HCT116 (cell line): ENCODE measurements around the gene PRICKLE2.

Experiments
- CBX3 ChIP-seq: IDR thresholded peaks from 2 replicates; pipeline ENCODE4 v1.6.1; 2012; ENCODE audit warnings: low read depth
- CTCF ChIP-seq, 3 experiments: fragments of 200-600 bp in 1 of 3; sonication (generic) in 1 of 3; IDR thresholded peaks in 2 of 3; conservative IDR thresholded peaks in 1 of 3; 2 replicates each; pipeline ENCODE4 v1.5.1; 2012 to 2017; ENCODE audit warnings: low read depth in 2 of 3, low read length in 2 of 3, antibody characterized with exemption in 1 of 3, borderline replicate concordance in 1 of 3, control low read depth in 1 of 3, mild to moderate bottlenecking in 1 of 3, mixed read lengths in 1 of 3, mixed run types in 1 of 3, moderate library complexity in 1 of 3; ENCODE audit not compliant: insufficient read depth in 1 of 3
- ELF1 ChIP-seq: IDR thresholded peaks from 2 replicates; pipeline ENCODE4 v1.6.1; 2012; ENCODE audit warnings: low read depth, borderline replicate concordance
- EZH2phosphoT487 ChIP-seq: fragments of 200-600 bp; IDR thresholded peaks from 2 replicates; pipeline ENCODE4 v1.6.1; 2018; ENCODE audit warnings: antibody characterized with exemption, borderline replicate concordance
- FOSL1 ChIP-seq: IDR thresholded peaks from 2 replicates; pipeline ENCODE4 v1.6.1; 2012; ENCODE audit warnings: low read depth
- POLR2A ChIP-seq: IDR thresholded peaks from 2 replicates; pipeline ENCODE4 v1.7.0; 2011; ENCODE audit warnings: borderline replicate concordance; ENCODE audit not compliant: insufficient read depth, insufficient read length; ENCODE audit errors: extremely low read depth
- POLR2AphosphoS5 ChIP-seq: IDR thresholded peaks from 2 replicates; pipeline ENCODE4 v1.6.1; 2011; ENCODE audit warnings: mild to moderate bottlenecking, low read depth, low read length, moderate library complexity
- REST ChIP-seq: IDR thresholded peaks from 2 replicates; pipeline ENCODE4 v1.6.1; 2012; ENCODE audit warnings: low read depth
- SIN3A ChIP-seq: IDR thresholded peaks from 2 replicates; pipeline ENCODE4 v1.6.1; 2012; ENCODE audit warnings: low read depth
- YY1 ChIP-seq: IDR thresholded peaks from 2 replicates; pipeline ENCODE4 v1.6.1; 2011; ENCODE audit warnings: low read length, low read depth, moderate library complexity, mild to moderate bottlenecking; ENCODE audit not compliant: insufficient replicate concordance; ENCODE audit errors: extremely low read depth
- ZBTB33 ChIP-seq: IDR thresholded peaks from 2 replicates; pipeline ENCODE4 v1.6.1; 2011; ENCODE audit warnings: mild to moderate bottlenecking, low read length, moderate library complexity; ENCODE audit not compliant: insufficient replicate concordance; ENCODE audit errors: extremely low read depth

- TF ChIP-seq CTCF (IDR thresholded peaks at IDR 0.05 in 2 of 3, conservative IDR thresholded peaks at IDR 0.05 in 1 of 3; ENCODE audit: borderline replicate concordance in 1 of 3, insufficient read depth in 1 of 3, low read depth in 2 of 3, low read length in 2 of 3) (no peak), ELF1 (no peak), SIN3A (no peak), REST (no peak), CBX3 (no peak), FOSL1 (no peak), POLR2AphosphoS5 (no peak), POLR2A (no peak), YY1 (no peak), EZH2phosphoT487 (no peak), ZBTB33 (no peak)
Measured at GRCh38 chr3:64271631-64272030, 46.4 kb upstream of the PRICKLE2 start.
